Neural progenitor cell (in vitro differentiated cells): Measurements from ENCODE around the gene GHR.

Source experiments
- EZH2 ChIP-seq: fragments of 200-600 bp; sonication (generic); IDR thresholded peaks from 2 replicates; pipeline ENCODE4 v1.6.1; 2017; ENCODE audit warnings: antibody characterized with exemption, mild to moderate bottlenecking, moderate library complexity
- EZH2phosphoT487 ChIP-seq: fragments of 200-600 bp; sonication (generic); IDR thresholded peaks from 2 replicates; pipeline ENCODE4 v1.6.1; 2017; ENCODE audit warnings: antibody characterized with exemption
- TF ChIP-seq, protein P1 (sequence below): fragments of 200-600 bp; sonication (generic); IDR thresholded peaks from 2 replicates; pipeline ENCODE4 v1.5.1; 2017; ENCODE audit warnings: antibody characterized with exemption, mild to moderate bottlenecking

DNA sequence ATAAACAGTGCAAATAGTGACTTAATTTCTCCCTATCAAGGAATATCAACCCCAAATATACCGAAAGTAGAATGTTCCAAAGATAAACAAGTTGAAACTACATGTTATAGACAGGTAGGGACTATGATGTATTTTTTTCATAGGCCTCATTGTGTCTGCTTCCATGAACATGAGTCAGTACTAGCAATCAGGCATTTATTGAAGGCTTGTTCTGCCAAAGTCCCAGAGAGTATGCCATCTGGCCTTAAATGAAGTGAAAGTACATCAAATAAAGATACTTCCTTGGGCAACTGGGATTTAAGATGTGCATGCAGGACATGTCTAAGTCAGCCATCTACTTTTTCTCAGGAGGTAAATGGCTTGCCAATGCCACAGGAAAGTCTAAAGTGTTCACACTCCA lies 6.5 kb downstream of the GHR start:
- TF ChIP-seq, protein P1, sequence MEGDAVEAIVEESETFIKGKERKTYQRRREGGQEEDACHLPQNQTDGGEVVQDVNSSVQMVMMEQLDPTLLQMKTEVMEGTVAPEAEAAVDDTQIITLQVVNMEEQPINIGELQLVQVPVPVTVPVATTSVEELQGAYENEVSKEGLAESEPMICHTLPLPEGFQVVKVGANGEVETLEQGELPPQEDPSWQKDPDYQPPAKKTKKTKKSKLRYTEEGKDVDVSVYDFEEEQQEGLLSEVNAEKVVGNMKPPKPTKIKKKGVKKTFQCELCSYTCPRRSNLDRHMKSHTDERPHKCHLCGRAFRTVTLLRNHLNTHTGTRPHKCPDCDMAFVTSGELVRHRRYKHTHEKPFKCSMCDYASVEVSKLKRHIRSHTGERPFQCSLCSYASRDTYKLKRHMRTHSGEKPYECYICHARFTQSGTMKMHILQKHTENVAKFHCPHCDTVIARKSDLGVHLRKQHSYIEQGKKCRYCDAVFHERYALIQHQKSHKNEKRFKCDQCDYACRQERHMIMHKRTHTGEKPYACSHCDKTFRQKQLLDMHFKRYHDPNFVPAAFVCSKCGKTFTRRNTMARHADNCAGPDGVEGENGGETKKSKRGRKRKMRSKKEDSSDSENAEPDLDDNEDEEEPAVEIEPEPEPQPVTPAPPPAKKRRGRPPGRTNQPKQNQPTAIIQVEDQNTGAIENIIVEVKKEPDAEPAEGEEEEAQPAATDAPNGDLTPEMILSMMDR: no peak
- TF ChIP-seq EZH2: no peak
- no peak for TF ChIP-seq EZH2phosphoT487
